Gastrocnemius medialis (tissue), 4 donors: ENCODE results near the gene IRAK1BP1.

Source experiments
- POLR2A ChIP-seq, 2 donors: fragments of 450-650 bp; IDR thresholded peaks; one replicate each; pipeline ENCODE4 v1.6.1; 2017; ENCODE audit warnings: antibody characterized with exemption in 2 of 2, mild to moderate bottlenecking in 2 of 2, moderate library complexity in 2 of 2
- TF ChIP-seq, protein P1 (sequence below), 5 experiments: fragments of 450-650 bp in 3 of 5; fragments of 200-600 bp in 2 of 5; sonication (generic) in 2 of 5; IDR thresholded peaks in 4 of 5; conservative IDR thresholded peaks in 1 of 5; 1 replicate in 4 of 5; 2 replicates in 1 of 5; pipeline ENCODE4 v1.5.1; 2016 to 2019; ENCODE audit warnings: antibody characterized with exemption in 5 of 5, mild to moderate bottlenecking in 3 of 5, moderate library complexity in 3 of 5

DNA sequence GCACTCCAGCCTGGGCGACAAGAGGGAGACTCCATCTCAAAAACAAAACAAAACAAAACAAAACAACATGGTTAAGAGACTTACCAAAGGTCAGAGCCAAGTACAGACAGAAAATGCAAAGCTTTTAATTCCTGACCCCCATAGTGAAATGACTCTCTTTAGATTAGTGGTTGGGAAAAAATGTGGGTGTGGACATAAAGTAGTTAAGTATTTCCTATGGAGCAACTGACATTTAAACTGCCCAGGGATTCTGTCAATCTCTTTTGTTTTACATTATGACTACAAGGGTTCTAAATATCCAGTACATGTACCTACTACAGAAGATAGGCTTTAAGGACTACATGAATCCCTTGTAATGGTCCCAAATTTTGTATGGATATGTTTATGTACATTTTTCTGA is 75.1 kb downstream of the IRAK1BP1 start:
- TF ChIP-seq, protein P1, sequence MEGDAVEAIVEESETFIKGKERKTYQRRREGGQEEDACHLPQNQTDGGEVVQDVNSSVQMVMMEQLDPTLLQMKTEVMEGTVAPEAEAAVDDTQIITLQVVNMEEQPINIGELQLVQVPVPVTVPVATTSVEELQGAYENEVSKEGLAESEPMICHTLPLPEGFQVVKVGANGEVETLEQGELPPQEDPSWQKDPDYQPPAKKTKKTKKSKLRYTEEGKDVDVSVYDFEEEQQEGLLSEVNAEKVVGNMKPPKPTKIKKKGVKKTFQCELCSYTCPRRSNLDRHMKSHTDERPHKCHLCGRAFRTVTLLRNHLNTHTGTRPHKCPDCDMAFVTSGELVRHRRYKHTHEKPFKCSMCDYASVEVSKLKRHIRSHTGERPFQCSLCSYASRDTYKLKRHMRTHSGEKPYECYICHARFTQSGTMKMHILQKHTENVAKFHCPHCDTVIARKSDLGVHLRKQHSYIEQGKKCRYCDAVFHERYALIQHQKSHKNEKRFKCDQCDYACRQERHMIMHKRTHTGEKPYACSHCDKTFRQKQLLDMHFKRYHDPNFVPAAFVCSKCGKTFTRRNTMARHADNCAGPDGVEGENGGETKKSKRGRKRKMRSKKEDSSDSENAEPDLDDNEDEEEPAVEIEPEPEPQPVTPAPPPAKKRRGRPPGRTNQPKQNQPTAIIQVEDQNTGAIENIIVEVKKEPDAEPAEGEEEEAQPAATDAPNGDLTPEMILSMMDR (IDR thresholded peaks at IDR 0.05 in 4 of 5, conservative IDR thresholded peaks at IDR 0.05 in 1 of 5), result no peak
- TF ChIP-seq POLR2A (IDR thresholded peaks at IDR 0.05), result no peak
